ENCODE results near the gene INTS1.

The INTS1 gene

DNA sequence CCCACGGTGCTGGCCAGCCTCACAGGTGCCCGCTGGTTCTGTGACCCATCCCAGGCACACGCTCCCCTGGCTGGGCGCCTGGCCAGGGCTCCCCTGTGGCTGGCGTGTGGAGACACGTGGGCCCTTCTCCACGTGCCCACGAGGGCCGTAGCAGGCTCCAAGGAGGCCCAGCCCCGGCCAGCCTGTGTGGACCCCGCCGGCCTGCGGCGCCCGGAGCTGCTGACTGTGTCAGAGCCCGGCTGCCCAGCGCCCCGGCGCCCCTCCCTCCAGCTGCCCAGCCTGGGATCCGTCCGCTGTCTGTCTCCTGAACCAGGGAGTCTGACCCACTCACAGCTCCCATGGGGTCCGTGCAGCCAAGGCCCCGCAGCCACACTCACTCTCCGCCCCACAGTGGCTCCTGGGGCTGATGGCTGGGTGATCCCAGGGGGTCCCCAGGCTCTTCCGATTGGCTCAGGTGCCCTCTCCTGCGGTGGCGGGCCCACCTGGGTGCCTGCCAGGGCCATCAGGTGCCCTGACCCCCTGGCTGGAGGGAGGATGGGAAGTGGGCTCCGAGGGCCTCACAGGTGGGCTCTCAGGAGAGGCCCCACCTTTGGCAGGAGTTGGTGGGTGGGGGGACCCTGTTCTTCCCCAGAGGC, 42.2 kb upstream of the INTS1 start:
- TF ChIP-seq GATA3 (IDR thresholded peaks at IDR 0.05; ENCODE audit: low read depth, low read length), result no peak
- no peak for TF ChIP-seq GATA2 (IDR thresholded peaks at IDR 0.05; ENCODE audit: low read depth, low read length)

- TF ChIP-seq GATA2 (IDR thresholded peaks at IDR 0.05; ENCODE audit: low read depth, low read length), result no peak
- no peak for TF ChIP-seq GATA3 (IDR thresholded peaks at IDR 0.05; ENCODE audit: low read depth, low read length)
Measured at GRCh38 chr7:1545417-1546246, 41.4 kb upstream of the INTS1 start.

- TF ChIP-seq GATA2 (IDR thresholded peaks at IDR 0.05; ENCODE audit: low read depth, low read length) (no peak), GATA3 (IDR thresholded peaks at IDR 0.05; ENCODE audit: low read depth, low read length) (no peak)
Measured at GRCh38 chr7:1544896-1545416, 40.8 kb upstream of the INTS1 start.

DNA sequence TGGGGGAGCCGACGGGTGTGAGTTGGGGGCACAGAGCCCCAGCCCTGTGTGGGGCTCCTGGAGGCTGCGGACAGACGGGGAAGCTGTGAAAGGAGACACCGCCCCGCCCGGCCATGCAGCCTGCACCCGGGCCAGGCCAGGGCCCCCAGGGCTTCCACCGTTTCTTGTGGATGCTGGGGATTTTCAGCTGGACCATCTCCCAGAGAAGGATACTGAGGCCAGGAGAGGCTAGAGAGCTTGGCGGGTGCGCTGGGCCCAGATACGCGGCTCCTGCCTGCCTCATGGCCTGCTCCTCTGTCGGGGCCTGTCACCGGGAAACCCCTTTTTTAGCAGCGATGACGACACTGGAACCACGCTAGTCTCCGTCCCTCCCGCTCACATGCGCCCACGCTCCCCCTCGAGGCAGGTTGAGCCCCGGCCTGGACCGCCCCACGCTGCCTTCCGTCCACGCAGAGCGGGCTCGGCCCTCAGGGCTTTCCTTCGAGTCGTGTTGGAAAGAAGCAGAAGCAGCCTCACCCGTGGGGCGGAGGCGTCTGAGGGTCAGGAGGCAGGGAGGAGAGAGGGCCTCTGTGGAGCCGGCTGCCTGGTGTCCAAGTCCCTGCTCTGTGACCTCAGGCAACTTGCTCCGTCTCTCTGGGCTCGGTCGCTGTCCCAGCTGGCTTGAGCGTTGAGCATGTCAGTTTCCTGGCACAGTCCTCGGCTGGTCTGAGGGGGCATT, 40.1 kb upstream of the INTS1 start:
- TF ChIP-seq GATA2 (IDR thresholded peaks at IDR 0.05; ENCODE audit: low read depth, low read length), result no peak
- TF ChIP-seq GATA3 (IDR thresholded peaks at IDR 0.05; ENCODE audit: low read depth, low read length), result no peak

DNA sequence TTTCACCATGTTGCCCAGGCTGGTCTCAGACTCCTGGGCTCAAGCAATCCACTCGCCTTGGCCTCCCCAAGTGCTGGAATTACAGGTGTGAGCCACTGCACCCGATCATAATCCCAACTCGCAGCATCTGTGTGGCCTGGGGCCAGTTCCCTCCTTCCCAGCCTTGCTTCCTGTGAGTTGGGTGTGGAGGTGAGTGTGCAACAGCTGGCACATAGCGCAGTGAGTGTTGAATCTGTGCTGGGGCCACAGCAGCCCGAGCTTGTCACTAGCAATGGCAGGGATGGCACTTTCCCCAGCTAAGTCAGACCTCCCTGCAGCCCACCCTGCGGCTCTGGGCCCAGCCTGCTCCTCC, 39.6 kb upstream of the INTS1 start:
- TF ChIP-seq GATA2 (IDR thresholded peaks at IDR 0.05; ENCODE audit: low read depth, low read length) (no peak), GATA3 (IDR thresholded peaks at IDR 0.05; ENCODE audit: low read depth, low read length) (no peak)

DNA sequence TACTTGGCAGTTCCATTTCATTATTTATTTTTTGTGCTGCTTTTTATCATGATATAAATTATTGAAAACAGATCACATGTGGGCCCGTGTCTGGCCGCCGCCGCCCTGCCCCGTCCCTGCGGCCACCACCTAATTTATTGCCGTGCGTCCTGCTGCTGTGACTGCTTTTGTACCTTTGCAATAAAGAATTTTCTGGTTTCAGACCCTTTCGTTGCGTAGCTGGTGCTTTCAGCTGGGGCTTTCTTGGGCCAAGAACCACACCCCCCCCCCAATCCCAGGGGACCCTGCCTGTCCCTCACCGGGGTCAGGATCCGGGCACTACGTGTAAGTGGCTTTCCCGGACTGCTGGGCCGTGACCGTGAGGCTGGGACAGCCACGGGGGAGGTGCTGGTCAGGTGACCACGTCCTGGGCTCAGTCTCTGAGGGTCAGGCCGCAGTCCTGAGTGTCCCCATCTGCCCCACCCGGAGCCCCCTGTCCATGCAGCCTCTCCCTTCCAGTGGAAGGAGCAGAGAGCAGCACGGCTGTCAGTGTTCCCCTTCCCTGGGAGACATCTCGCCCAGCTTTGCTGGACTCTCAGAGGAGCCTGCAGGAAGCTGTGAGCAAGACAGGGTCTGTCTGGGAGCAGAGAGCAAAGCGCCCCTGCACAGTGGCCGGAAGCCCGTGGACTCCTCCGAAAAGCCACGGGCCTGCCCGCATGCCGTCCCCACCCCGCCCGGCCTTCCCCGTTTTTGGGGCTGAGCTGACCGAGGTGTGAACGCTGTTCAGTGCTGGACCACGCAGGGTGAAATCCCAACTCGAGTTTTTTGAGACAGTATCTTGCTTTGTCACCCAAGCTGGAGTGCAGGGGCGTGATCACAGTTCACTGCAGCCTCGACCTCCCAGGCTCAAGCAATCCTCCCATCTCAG, 38.9 kb upstream of the INTS1 start:
- TF ChIP-seq GATA2 (IDR thresholded peaks at IDR 0.05; ENCODE audit: low read depth, low read length) (no peak), GATA3 (IDR thresholded peaks at IDR 0.05; ENCODE audit: low read depth, low read length) (no peak)

DNA sequence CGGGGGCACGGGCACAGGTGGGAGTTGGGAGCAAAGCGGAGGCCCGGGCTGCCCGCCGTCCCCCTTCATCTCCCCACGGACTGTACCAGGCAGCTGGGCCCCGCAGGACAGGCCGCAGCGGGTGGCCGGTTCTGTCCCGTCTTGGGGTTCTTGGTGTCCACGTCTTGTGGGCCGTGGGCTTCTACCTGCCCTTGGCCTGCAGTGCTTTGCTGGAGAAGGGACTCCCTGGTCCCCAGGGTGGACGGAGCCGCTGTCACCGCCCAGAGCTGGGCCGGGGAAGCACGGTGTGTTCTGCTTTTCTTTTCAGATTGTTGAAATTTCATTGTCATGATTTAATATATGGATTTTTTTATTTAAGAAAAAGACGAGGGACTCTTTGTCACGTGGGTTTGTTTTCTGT, 38.1 kb upstream of the INTS1 start:
- TF ChIP-seq GATA3 (IDR thresholded peaks at IDR 0.05; ENCODE audit: low read depth, low read length), result no peak
- no peak for TF ChIP-seq GATA2 (IDR thresholded peaks at IDR 0.05; ENCODE audit: low read depth, low read length)

DNA sequence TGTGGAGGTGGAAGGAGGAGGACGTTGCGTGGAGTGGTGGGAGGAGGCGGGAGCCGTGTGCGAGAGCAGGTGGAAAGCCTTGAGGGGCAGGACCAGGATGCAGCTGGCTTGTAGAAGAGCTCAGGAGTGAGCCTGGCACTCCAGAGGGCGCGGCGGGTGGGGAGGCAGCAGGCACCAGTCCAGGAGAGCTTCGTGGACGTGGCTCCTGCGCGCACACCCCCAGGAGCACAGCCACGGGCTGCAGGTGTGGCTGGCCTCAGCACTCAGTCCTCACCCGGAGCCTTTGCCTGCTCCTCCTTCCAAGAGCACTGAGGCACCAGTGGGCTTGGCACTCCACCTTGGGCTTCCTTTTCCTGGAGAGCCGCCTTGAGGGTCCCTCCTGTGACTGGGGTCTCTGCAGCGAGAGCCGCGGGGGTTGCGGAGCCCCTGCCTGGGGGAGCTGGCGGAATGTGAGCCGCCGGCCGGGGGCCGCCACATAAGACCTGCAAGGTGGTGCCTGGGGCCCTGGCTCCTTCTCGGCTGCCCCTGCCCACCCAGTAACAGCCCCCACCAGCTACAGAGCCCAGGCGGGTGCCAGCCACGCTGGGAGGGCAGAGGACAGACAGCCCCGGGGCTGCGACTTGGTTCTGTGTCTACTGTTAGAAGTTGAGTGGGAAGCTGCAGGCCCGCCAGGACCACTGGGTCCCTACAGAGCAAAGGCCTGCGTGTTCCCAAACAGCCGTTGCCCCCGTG, 37.4 kb upstream of the INTS1 start:
- TF ChIP-seq GATA3 (IDR thresholded peaks at IDR 0.05; ENCODE audit: low read depth, low read length) (no peak), GATA2 (IDR thresholded peaks at IDR 0.05; ENCODE audit: low read depth, low read length) (no peak)

DNA sequence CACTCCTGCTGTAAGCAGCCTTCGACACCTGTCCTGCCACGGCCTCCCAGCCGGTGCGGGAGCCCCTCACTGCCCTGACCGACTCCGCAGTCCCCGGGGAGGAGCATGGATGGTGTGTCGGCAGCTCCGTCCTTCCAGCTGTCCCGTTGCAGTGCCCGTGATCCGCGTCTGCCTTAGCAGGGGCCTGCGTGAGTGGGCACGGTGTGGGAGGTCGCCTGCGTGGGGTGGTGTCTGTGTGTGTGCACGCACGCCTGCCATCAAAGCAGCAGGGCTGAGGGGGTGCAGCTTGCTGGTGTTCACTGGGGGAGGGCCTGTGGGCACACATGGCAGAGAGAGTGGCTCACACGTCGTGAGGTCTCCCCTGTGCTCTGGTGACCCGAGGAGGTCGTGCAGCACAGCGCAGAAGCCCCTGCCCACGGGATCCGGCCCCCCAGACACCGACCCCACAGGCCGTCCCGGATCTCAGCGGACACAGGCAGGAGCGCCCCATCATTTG, 36.6 kb upstream of the INTS1 start:
- TF ChIP-seq GATA3 (IDR thresholded peaks at IDR 0.05; ENCODE audit: low read depth, low read length), result no peak
- no peak for TF ChIP-seq GATA2 (IDR thresholded peaks at IDR 0.05; ENCODE audit: low read depth, low read length)

DNA sequence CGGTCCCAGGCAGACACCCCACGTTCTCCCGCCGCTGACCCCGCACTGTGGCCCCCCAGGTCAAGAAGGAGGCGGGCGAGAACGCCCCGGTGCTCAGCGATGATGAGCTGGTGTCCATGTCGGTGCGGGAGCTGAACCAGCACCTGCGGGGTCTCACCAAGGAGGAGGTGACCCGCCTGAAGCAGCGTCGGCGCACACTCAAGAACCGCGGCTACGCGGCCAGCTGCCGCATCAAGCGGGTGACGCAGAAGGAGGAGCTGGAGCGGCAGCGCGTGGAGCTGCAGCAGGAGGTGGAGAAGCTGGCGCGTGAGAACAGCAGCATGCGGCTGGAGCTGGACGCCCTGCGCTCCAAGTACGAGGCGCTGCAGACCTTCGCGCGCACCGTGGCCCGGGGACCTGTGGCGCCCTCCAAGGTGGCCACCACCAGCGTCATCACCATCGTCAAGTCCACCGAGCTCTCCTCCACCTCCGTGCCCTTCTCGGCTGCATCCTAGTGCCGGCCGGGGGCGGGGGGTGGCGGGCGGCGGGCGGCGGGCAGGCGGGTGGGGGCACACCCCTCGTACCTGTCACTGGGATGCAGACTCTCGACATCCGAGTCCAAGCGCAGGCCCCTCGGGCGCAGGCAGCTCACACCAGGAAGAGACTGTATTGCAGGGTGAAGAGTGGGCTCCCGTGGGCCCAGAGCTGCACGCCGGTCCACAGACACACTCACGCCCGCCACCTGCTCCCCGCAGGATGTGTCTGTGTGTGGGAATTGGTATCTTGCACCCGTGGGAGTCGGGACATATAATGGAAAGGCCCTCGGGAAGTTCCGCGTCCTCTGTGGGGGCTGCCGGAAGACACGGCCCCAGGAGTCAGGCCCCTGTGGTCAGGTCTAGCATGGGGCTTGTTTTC, 35.9 kb upstream of the INTS1 start:
- no peak for TF ChIP-seq GATA3 (IDR thresholded peaks at IDR 0.05; ENCODE audit: low read depth, low read length)
- TF ChIP-seq GATA2 (IDR thresholded peaks at IDR 0.05; ENCODE audit: low read depth, low read length), result no peak

- TF ChIP-seq GATA3 (IDR thresholded peaks at IDR 0.05; ENCODE audit: low read depth, low read length), result no peak
- no peak for TF ChIP-seq GATA2 (IDR thresholded peaks at IDR 0.05; ENCODE audit: low read depth, low read length)
Measured at GRCh38 chr7:1539181-1539881, 35.1 kb upstream of the INTS1 start.
